ENCODE results near the gene ZC3HAV1L.

ZC3HAV1L gene

DNA sequence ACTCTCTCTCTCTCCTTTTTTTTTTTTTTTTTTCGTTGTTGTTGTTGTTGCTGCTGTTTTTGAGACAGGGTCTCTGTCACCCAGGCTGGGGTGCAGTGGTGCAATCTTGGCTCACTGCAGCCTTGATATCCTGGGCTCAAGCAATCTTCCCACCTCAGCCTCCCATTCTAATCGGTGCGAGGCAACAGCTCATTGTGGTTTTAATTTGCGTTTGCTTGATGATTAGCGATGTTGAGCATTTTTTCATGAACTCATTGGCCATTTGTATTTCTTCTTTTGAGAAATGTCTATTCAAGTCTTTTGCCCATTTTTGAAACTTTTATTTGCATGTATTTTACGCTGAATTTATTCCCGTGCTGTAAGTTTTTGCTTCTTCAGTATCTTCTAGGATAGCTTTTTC lies 13.3 kb upstream of the ZC3HAV1L start:
- no CpG with 5 or more reads among the region's 7 CpGs for WGBS, 2 donors (ENCODE audit: extremely low coverage in 2 of 2, insufficient read length in 2 of 2, insufficient replicate concordance in 1 of 2)
- no peak overlapping the region for H3K23ac ChIP-seq (ENCODE audit: low read depth, low read length, poor library complexity)
- H3K79me1 ChIP-seq (ENCODE audit: low read depth, low read length) = no peaks in the 10 kb centered on the region
- no peak overlapping the region for H3K27ac ChIP-seq (replicated peaks; ENCODE audit: low read length)
- H3K36me3 ChIP-seq (replicated peaks in 1 of 2; ENCODE audit: control insufficient read depth in 2 of 2, insufficient read depth in 2 of 2, low read length in 2 of 2) = peaks cover 0 to 76% of the 10 kb centered on the region in 2 donors
- H2BK120ac ChIP-seq (ENCODE audit: low read depth, low read length) = no peak overlapping the region
- no peak overlapping the region for H3K4me3 ChIP-seq (ENCODE audit: low read length in 2 of 2)
- no peak for DNase-seq (ENCODE audit: low spot score)
- no peak overlapping the region for H3K4me2 ChIP-seq (ENCODE audit: insufficient read depth, low read length, poor library complexity, severe bottlenecking)
- H3K4ac ChIP-seq (ENCODE audit: low read length) = no peak overlapping the region
- H2BK5ac ChIP-seq (ENCODE audit: low read length) = no peak overlapping the region
- no peak overlapping the region for H2AFZ ChIP-seq (ENCODE audit: low read length)
- H4K91ac ChIP-seq (ENCODE audit: low read depth, low read length, poor library complexity) = no peak overlapping the region
- no peak overlapping the region for H3K18ac ChIP-seq (ENCODE audit: low read length)
- no peak overlapping the region for H3K9ac ChIP-seq (ENCODE audit: low read depth, low read length, poor library complexity)
- no peak overlapping the region for H2BK12ac ChIP-seq (ENCODE audit: low read length)
- no peak overlapping the region for H3K14ac ChIP-seq (ENCODE audit: low read length)
- no peak overlapping the region for H2BK15ac ChIP-seq (ENCODE audit: low read length)
- no peak overlapping the region for H2AK5ac ChIP-seq (ENCODE audit: low read depth, low read length)
- H4K8ac ChIP-seq (ENCODE audit: low read depth, low read length) = no peak overlapping the region
- no peaks in the 10 kb centered on the region for H3K9me3 ChIP-seq (replicated peaks in 1 of 2; ENCODE audit: control insufficient read depth in 2 of 2, insufficient read depth in 1 of 2, low read depth in 1 of 2, low read length in 2 of 2)
- H3K27me3 ChIP-seq (ENCODE audit: control insufficient read depth in 3 of 3, insufficient read depth in 3 of 3, low read depth in 1 of 3, low read length in 3 of 3) = no peaks in the 10 kb centered on the region
- peaks cover 0 to 2% of the 10 kb centered on the region in 2 donors for H3K4me1 ChIP-seq (ENCODE audit: control insufficient read depth in 2 of 2, insufficient read depth in 1 of 2, low read depth in 1 of 2, low read length in 2 of 2)

DNA sequence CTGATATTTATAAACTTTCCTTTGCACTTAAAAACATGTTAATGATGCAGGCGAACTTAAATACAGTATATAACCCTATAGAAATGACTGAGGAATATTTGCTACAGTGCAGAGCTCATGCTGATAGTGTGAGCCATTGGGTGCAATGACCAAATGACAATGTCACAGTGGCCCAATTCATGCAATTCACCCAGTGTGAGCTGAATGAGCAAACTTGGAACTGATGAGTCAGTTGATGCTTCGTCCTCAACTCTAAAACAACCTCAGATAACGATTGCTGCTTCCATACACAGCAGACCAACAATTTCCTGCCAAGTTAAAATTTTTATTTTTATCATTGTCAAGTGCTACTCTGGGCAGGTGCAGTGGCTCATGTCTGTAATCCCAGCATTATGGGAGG lies 12.1 kb upstream of the ZC3HAV1L start:
- H3K79me1 ChIP-seq (ENCODE audit: low read depth, low read length) = no peaks in the 10 kb centered on the region
- H3K36me3 ChIP-seq (replicated peaks in 1 of 2; ENCODE audit: control insufficient read depth in 2 of 2, insufficient read depth in 2 of 2, low read length in 2 of 2) = peaks cover 0 to 65% of the 10 kb centered on the region in 2 donors
- H2BK15ac ChIP-seq (ENCODE audit: low read length) = no peak overlapping the region
- no peak overlapping the region for H2AK5ac ChIP-seq (ENCODE audit: low read depth, low read length)
- H3K27me3 ChIP-seq (ENCODE audit: control insufficient read depth in 3 of 3, insufficient read depth in 3 of 3, low read depth in 1 of 3, low read length in 3 of 3) = no peaks in the 10 kb centered on the region
- no peak overlapping the region for H4K8ac ChIP-seq (ENCODE audit: low read depth, low read length)
- H4K91ac ChIP-seq (ENCODE audit: low read depth, low read length, poor library complexity) = no peak overlapping the region
- no peaks in the 10 kb centered on the region for H3K9me3 ChIP-seq (replicated peaks in 1 of 2; ENCODE audit: control insufficient read depth in 2 of 2, insufficient read depth in 1 of 2, low read depth in 1 of 2, low read length in 2 of 2)
- H2BK120ac ChIP-seq (ENCODE audit: low read depth, low read length) = no peak overlapping the region
- no CpG with 5 or more reads among the region's 3 CpGs for WGBS, 2 donors (ENCODE audit: extremely low coverage in 2 of 2, insufficient read length in 2 of 2, insufficient replicate concordance in 1 of 2)
- H3K4me1 ChIP-seq (ENCODE audit: control insufficient read depth in 2 of 2, insufficient read depth in 1 of 2, low read depth in 1 of 2, low read length in 2 of 2) = peaks cover 0 to 2% of the 10 kb centered on the region in 2 donors
- H2AFZ ChIP-seq (ENCODE audit: low read length) = no peak overlapping the region
- no peak overlapping the region for H3K4ac ChIP-seq (ENCODE audit: low read length)
- H3K4me2 ChIP-seq (ENCODE audit: insufficient read depth, low read length, poor library complexity, severe bottlenecking) = no peak overlapping the region
- no peak overlapping the region for H2BK5ac ChIP-seq (ENCODE audit: low read length)
- H3K27ac ChIP-seq (replicated peaks; ENCODE audit: low read length) = no peak overlapping the region
- no peak overlapping the region for H3K23ac ChIP-seq (ENCODE audit: low read depth, low read length, poor library complexity)
- H3K14ac ChIP-seq (ENCODE audit: low read length) = no peak overlapping the region
- no peak overlapping the region for H3K9ac ChIP-seq (ENCODE audit: low read depth, low read length, poor library complexity)
- H3K4me3 ChIP-seq (ENCODE audit: low read length in 2 of 2) = no peak overlapping the region
- no peak overlapping the region for H2BK12ac ChIP-seq (ENCODE audit: low read length)
- H3K18ac ChIP-seq (ENCODE audit: low read length) = no peak overlapping the region
- no peak for DNase-seq (ENCODE audit: low spot score)

DNA sequence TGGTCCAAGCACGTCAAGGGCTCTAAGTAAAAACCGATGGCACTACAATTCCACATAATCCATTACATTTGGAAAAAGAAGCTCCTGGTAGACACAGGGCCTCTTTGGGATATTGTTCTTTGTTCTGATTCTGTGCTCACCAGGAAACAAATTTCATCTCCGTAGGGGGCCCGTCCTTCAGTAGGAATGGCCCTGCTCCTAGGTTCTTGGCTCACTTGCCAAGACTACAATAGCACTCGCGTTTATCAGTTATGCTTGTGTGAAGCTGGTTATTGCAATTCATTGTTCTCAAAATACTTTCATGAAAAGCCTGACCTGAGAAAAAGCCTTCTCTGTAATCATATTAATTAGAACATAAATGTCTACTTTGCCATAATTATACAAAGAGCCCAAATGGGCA lies 10.3 kb upstream of the ZC3HAV1L start:
- H3K4me2 ChIP-seq (ENCODE audit: insufficient read depth, low read length, poor library complexity, severe bottlenecking) = no peak overlapping the region
- no peak for DNase-seq (ENCODE audit: low spot score)

DNA sequence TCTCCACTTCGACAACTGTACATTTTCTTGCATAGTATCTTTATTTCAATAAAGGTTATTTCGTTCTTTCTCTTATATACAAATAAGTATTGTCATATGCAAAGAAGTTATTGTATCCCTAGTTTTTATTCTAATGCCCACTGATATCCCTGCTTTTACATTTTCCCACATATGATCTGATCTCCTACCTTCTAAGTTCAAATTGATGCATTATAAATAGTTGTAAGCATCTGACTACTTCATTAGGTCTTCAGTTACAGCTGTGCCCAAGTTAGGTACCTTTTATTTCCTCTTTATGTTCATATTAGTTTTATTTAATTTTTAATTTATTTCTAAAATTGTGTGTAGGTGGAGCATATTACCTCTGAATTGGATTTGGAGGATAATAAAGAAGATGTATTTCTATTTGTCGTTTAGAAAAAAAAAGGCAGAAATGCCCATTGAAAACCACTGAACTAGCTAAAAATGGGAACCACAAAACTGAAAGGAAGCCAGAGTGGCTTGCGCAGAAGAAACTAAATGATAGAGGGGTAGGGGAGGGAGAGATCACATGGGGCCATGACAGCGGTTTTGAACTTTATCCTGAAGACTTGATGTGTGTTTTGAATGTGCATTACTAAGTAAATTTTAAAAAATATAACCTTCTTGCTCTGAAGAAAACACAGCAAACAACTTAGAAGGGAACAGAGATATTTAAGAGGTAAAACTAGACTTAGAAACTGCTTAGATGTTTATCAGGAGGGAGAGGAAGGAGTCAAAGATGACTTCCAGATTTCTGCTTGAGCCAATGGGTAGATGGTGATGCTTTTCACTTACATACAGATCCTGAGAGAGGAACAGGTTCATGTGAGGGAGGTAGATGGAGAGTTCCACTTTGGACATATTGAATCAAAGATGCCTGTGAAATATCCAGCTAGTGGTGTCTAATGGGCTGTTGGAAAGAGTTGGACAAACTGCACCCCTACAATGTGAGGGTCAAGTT lies 9.3 kb upstream of the ZC3HAV1L start:
- no peak overlapping the region for H2AK5ac ChIP-seq (ENCODE audit: low read depth, low read length)
- no peak overlapping the region for H3K4me3 ChIP-seq (ENCODE audit: low read length in 2 of 2)
- no peak overlapping the region for H2BK12ac ChIP-seq (ENCODE audit: low read length)
- no peaks in the 10 kb centered on the region for H3K79me1 ChIP-seq (ENCODE audit: low read depth, low read length)
- DNase-seq (ENCODE audit: low spot score) = no peak
- no peaks in the 10 kb centered on the region for H3K27me3 ChIP-seq (ENCODE audit: control insufficient read depth in 3 of 3, insufficient read depth in 3 of 3, low read depth in 1 of 3, low read length in 3 of 3)
- no CpG with 5 or more reads among the region's 5 CpGs for WGBS, 2 donors (ENCODE audit: extremely low coverage in 2 of 2, insufficient read length in 2 of 2, insufficient replicate concordance in 1 of 2)
- no peak overlapping the region for H3K14ac ChIP-seq (ENCODE audit: low read length)
- peaks cover 0 to 45% of the 10 kb centered on the region in 2 donors for H3K36me3 ChIP-seq (replicated peaks in 1 of 2; ENCODE audit: control insufficient read depth in 2 of 2, insufficient read depth in 2 of 2, low read length in 2 of 2)
- no peaks in the 10 kb centered on the region for H3K9me3 ChIP-seq (replicated peaks in 1 of 2; ENCODE audit: control insufficient read depth in 2 of 2, insufficient read depth in 1 of 2, low read depth in 1 of 2, low read length in 2 of 2)
- H3K4me2 ChIP-seq (ENCODE audit: insufficient read depth, low read length, poor library complexity, severe bottlenecking) = no peak overlapping the region
- no peak overlapping the region for H2BK15ac ChIP-seq (ENCODE audit: low read length)
- no peak overlapping the region for H2BK5ac ChIP-seq (ENCODE audit: low read length)
- no peak overlapping the region for H4K8ac ChIP-seq (ENCODE audit: low read depth, low read length)
- no peak overlapping the region for H4K91ac ChIP-seq (ENCODE audit: low read depth, low read length, poor library complexity)
- H2AFZ ChIP-seq (ENCODE audit: low read length) = no peak overlapping the region
- peaks cover 0 to 2% of the 10 kb centered on the region in 2 donors for H3K4me1 ChIP-seq (ENCODE audit: control insufficient read depth in 2 of 2, insufficient read depth in 1 of 2, low read depth in 1 of 2, low read length in 2 of 2)
- no peak overlapping the region for H3K4ac ChIP-seq (ENCODE audit: low read length)
- no peak overlapping the region for H3K27ac ChIP-seq (replicated peaks; ENCODE audit: low read length)
- no peak overlapping the region for H3K23ac ChIP-seq (ENCODE audit: low read depth, low read length, poor library complexity)
- H3K9ac ChIP-seq (ENCODE audit: low read depth, low read length, poor library complexity) = no peak overlapping the region
- no peak overlapping the region for H3K18ac ChIP-seq (ENCODE audit: low read length)
- H2BK120ac ChIP-seq (ENCODE audit: low read depth, low read length) = no peak overlapping the region

More for the DNA sequence above, 10.3 kb upstream of the ZC3HAV1L start:
- no peak overlapping the region for H4K91ac ChIP-seq (ENCODE audit: low read depth, low read length, poor library complexity)
- peaks cover 0 to 2% of the 10 kb centered on the region in 2 donors for H3K4me1 ChIP-seq (ENCODE audit: control insufficient read depth in 2 of 2, insufficient read depth in 1 of 2, low read depth in 1 of 2, low read length in 2 of 2)
- no peaks in the 10 kb centered on the region for H3K9me3 ChIP-seq (replicated peaks in 1 of 2; ENCODE audit: control insufficient read depth in 2 of 2, insufficient read depth in 1 of 2, low read depth in 1 of 2, low read length in 2 of 2)
- no peak overlapping the region for H2BK120ac ChIP-seq (ENCODE audit: low read depth, low read length)
- H2BK15ac ChIP-seq (ENCODE audit: low read length) = no peak overlapping the region
- no peak overlapping the region for H3K4me3 ChIP-seq (ENCODE audit: low read length in 2 of 2)
- no peak overlapping the region for H4K8ac ChIP-seq (ENCODE audit: low read depth, low read length)
- no peak overlapping the region for H2AFZ ChIP-seq (ENCODE audit: low read length)
- no peak overlapping the region for H3K14ac ChIP-seq (ENCODE audit: low read length)
- no peak overlapping the region for H3K4ac ChIP-seq (ENCODE audit: low read length)
- H3K9ac ChIP-seq (ENCODE audit: low read depth, low read length, poor library complexity) = no peak overlapping the region
- H2AK5ac ChIP-seq (ENCODE audit: low read depth, low read length) = no peak overlapping the region
- no peak overlapping the region for H3K27ac ChIP-seq (replicated peaks; ENCODE audit: low read length)
- WGBS, 2 donors (ENCODE audit: extremely low coverage in 2 of 2, insufficient read length in 2 of 2, insufficient replicate concordance in 1 of 2) = no CpG with 5 or more reads among the region's 6 CpGs
- no peak overlapping the region for H2BK5ac ChIP-seq (ENCODE audit: low read length)
- no peak overlapping the region for H3K23ac ChIP-seq (ENCODE audit: low read depth, low read length, poor library complexity)
- H2BK12ac ChIP-seq (ENCODE audit: low read length) = no peak overlapping the region
- H3K36me3 ChIP-seq (replicated peaks in 1 of 2; ENCODE audit: control insufficient read depth in 2 of 2, insufficient read depth in 2 of 2, low read length in 2 of 2) = peaks cover 0 to 50% of the 10 kb centered on the region in 2 donors
- H3K18ac ChIP-seq (ENCODE audit: low read length) = no peak overlapping the region
- H3K27me3 ChIP-seq (ENCODE audit: control insufficient read depth in 3 of 3, insufficient read depth in 3 of 3, low read depth in 1 of 3, low read length in 3 of 3) = no peaks in the 10 kb centered on the region
- H3K79me1 ChIP-seq (ENCODE audit: low read depth, low read length) = no peaks in the 10 kb centered on the region
